Ishikawa (cell line): ENCODE measurements around the gene MDFIC.

Source experiments
- CEBPB ChIP-seq: IDR thresholded peaks from 2 replicates; pipeline ENCODE4 v1.6.1; 2012
- CREB1 ChIP-seq: IDR thresholded peaks from 2 replicates; pipeline ENCODE4 v1.6.1; 2012; ENCODE audit warnings: low read depth
- EGR1 ChIP-seq: IDR thresholded peaks from 2 replicates; pipeline ENCODE4 v1.6.1; 2012
- EP300 ChIP-seq: IDR thresholded peaks from 2 replicates; pipeline ENCODE4 v1.6.1; 2012; ENCODE audit warnings: borderline replicate concordance
- FOXM1 ChIP-seq: IDR thresholded peaks from 2 replicates; pipeline ENCODE4 v1.6.1; 2012; ENCODE audit warnings: low read depth, borderline replicate concordance
- NFIC ChIP-seq: IDR thresholded peaks from 2 replicates; pipeline ENCODE4 v1.6.1; 2012
- RAD21 ChIP-seq: IDR thresholded peaks from 2 replicates; pipeline ENCODE4 v1.6.1; 2012; ENCODE audit warnings: low read depth
- TAF1 ChIP-seq: IDR thresholded peaks from 2 replicates; pipeline ENCODE4 v1.6.1; 2012; ENCODE audit warnings: low read depth, mild to moderate bottlenecking
- TCF12 ChIP-seq: IDR thresholded peaks from 2 replicates; pipeline ENCODE4 v1.6.1; 2012; ENCODE audit warnings: low read depth
- TEAD4 ChIP-seq: IDR thresholded peaks from 2 replicates; pipeline ENCODE4 v1.6.1; 2012
- YY1 ChIP-seq: IDR thresholded peaks from 2 replicates; pipeline ENCODE4 v1.6.1; 2012; ENCODE audit warnings: low read depth
- ZBTB7A ChIP-seq: IDR thresholded peaks from 2 replicates; pipeline ENCODE4 v1.6.1; 2012; ENCODE audit warnings: low read depth
- TF ChIP-seq, protein P1 (sequence below): IDR thresholded peaks from 2 replicates; pipeline ENCODE4 v1.6.1; 2012
- TF ChIP-seq, protein P2 (sequence below): IDR thresholded peaks from 2 replicates; pipeline ENCODE4 v1.6.1; 2012; ENCODE audit warnings: low read depth, mild to moderate bottlenecking
- TF ChIP-seq, protein P3 (sequence below): IDR thresholded peaks from 2 replicates; pipeline ENCODE4 v1.6.1; 2012

The MDFIC gene

DNA sequence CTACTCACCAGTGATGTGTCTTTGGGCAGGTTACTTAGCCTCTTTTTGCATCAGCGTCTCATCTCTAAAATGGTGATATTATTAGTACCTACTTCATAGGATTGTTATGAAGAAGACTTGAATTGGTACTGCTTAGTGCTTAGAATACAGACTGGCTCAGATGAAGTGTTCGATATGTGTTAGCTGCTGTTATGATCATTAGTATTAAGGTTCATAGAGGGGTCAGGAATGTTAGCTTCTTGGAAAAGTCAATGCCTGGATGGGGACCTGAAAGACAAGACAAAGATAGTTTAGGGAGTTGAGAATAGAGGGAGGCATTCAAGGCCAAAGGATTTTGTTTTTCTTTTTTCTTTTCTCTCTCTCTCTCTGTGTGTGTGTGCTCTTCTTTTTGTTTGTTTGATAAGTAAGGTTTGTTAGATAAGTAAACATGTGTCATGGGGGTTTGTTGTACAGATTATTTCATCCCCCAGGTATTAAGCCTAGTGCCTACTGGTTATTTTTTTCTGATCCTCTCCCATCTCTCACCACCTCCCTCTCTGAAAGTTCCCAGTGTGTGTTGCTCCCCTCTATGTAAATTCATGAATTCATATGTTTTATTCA is 63.3 kb downstream of the MDFIC start:
- TF ChIP-seq, protein P1, sequence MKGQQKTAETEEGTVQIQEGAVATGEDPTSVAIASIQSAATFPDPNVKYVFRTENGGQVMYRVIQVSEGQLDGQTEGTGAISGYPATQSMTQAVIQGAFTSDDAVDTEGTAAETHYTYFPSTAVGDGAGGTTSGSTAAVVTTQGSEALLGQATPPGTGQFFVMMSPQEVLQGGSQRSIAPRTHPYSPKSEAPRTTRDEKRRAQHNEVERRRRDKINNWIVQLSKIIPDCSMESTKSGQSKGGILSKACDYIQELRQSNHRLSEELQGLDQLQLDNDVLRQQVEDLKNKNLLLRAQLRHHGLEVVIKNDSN: no peak
- no peak for TF ChIP-seq TAF1
- TF ChIP-seq, protein P2, sequence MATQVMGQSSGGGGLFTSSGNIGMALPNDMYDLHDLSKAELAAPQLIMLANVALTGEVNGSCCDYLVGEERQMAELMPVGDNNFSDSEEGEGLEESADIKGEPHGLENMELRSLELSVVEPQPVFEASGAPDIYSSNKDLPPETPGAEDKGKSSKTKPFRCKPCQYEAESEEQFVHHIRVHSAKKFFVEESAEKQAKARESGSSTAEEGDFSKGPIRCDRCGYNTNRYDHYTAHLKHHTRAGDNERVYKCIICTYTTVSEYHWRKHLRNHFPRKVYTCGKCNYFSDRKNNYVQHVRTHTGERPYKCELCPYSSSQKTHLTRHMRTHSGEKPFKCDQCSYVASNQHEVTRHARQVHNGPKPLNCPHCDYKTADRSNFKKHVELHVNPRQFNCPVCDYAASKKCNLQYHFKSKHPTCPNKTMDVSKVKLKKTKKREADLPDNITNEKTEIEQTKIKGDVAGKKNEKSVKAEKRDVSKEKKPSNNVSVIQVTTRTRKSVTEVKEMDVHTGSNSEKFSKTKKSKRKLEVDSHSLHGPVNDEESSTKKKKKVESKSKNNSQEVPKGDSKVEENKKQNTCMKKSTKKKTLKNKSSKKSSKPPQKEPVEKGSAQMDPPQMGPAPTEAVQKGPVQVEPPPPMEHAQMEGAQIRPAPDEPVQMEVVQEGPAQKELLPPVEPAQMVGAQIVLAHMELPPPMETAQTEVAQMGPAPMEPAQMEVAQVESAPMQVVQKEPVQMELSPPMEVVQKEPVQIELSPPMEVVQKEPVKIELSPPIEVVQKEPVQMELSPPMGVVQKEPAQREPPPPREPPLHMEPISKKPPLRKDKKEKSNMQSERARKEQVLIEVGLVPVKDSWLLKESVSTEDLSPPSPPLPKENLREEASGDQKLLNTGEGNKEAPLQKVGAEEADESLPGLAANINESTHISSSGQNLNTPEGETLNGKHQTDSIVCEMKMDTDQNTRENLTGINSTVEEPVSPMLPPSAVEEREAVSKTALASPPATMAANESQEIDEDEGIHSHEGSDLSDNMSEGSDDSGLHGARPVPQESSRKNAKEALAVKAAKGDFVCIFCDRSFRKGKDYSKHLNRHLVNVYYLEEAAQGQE: no peak
- no peak for TF ChIP-seq CEBPB
- TF ChIP-seq, protein P3, sequence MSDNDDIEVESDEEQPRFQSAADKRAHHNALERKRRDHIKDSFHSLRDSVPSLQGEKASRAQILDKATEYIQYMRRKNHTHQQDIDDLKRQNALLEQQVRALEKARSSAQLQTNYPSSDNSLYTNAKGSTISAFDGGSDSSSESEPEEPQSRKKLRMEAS: no peak
- no peak for TF ChIP-seq EP300
- TF ChIP-seq ZBTB7A: no peak
- TF ChIP-seq TCF12: no peak
- TF ChIP-seq CREB1: no peak
- TF ChIP-seq EGR1: no peak
- TF ChIP-seq TEAD4: no peak
- TF ChIP-seq NFIC: no peak
- TF ChIP-seq YY1: no peak
- TF ChIP-seq RAD21: no peak
- TF ChIP-seq FOXM1: no peak

DNA sequence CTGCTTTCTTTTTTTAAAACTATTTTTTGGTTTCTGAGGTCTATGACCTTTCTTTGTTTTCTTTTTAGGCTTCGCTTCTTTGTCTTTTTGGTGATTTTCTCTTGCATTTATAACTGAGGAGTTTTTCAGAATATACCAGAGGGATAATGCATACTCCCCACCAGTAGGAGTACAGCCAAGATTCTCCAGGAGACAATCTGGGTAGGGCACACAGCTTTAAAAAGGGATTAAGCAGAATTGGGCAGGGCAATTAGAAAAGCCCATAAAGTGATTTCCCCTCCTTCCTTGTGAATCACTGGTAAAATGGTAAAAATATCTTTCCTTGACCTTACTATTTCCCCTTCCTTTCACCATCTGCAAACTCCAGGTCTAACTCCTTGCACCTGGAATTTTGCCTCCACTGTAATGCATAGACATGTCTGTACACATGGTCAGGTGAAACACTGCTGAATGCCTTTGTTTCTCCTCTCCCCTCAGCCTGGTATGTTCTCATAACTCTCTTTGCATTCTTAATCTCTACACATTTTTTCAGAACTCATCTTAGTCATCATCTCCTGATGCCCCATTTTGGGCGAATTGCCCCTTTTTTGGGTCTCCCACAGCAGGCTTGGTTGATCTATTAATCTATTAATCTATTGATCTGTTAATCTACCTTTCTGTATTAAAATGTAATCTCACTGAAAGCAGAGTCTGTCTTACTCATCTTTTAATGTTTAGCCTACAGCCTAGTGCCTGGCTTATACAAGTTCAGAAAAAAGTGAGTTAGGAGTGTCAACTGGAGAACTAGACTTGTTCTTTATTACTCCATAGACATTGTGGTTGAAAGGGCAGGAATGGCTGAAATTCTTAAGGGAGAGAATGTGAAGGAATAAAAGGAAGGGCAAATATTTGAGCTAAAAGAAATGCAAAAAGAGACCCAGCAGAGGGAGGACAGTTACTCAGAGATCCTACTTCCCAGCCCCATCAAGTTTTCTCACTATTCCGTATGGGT is 64.6 kb downstream of the MDFIC start:
- no peak for TF ChIP-seq CREB1
- no peak for TF ChIP-seq EGR1
- no peak for TF ChIP-seq EP300
- TF ChIP-seq, protein P1: no peak
- TF ChIP-seq TEAD4: no peak
- TF ChIP-seq FOXM1: no peak
- no peak for TF ChIP-seq ZBTB7A

DNA sequence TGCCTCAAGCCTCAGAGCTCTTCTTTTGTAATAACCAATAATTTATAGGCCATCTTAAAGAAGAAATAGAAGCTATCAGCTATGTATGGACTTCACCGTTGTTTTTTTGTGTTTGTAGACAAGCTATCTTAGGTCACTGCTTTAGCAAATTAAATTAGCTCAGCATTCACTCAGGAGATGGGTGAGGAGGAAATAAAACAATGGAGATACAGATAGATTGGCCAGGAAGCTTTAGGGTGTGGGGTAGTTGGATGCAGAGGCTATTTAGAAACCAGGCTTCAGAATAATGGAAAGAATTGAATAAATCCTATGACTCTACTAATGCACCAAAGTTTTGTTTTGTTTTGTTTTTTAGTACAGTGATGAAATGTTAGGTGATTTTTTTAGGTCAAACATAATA is 66.1 kb downstream of the MDFIC start:
- TF ChIP-seq TAF1 (no peak), TCF12 (no peak)
- TF ChIP-seq, protein P1: no peak

DNA sequence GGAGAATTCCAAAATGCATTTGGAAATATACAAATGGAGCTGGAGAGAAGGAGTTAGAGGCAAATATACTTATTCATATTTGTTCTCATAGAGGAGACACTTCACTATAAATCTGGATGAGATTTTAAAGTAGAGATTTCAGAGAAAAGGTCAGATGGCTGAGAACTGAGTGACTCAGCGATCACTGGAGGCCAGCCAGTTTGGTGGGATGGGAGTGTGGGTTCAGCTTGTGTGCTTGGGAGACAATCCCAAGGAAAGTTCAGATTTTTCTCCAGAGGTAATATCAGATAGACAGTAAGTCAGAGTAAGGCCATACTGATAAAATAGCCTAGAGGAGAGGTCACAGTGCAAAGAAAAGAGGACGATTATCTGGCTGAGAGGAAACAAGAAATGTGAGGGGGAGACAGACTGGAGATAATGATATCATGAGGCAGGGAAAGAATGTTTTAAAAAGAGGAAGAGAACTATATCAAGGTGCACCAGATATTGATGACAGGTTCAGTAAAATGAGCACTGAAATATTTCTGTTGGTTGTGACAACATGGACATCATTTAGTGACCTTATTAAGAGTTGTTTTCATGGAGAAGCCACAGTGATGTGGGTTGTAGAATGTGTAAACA is 67.0 kb downstream of the MDFIC start:
- TF ChIP-seq, protein P3: no peak
- TF ChIP-seq NFIC (no peak), TCF12 (no peak), CREB1 (no peak), EP300 (no peak), CEBPB (no peak), EGR1 (no peak), FOXM1 (no peak), TEAD4 (no peak), RAD21 (no peak), ZBTB7A (no peak), TAF1 (no peak), YY1 (no peak)
- TF ChIP-seq, protein P2: no peak
- TF ChIP-seq, protein P1: no peak
